IMR-90 (cell line): ENCODE data around the gene AFMID. TPM values are rescaled to one million over a fixed set of nuclear protein-coding genes. Genes with fewer than 3 reads are reported as not detected.

Experiments used
- CEBPB ChIP-seq: IDR thresholded peaks from 2 replicates; pipeline ENCODE4 v1.6.1; 2012; ENCODE audit warnings: low read depth, low read length, improper control_type of control experiment
- FOS ChIP-seq: fragments of 150-350 bp; IDR thresholded peaks from 2 replicates; pipeline ENCODE4 v1.6.1; 2016; ENCODE audit warnings: low read depth, low read length
- NFE2L2 ChIP-seq: fragments of 150-350 bp; IDR thresholded peaks from 2 replicates; pipeline ENCODE4 v1.6.1; 2016; ENCODE audit warnings: low read depth, mild to moderate bottlenecking, low read length
- POLR2A ChIP-seq: IDR thresholded peaks from 2 replicates; pipeline ENCODE4 v1.6.1; 2012; ENCODE audit warnings: mild to moderate bottlenecking, low read depth, low read length
- RFX5 ChIP-seq: IDR thresholded peaks from 2 replicates; pipeline ENCODE4 v1.8.0; 2012; ENCODE audit warnings: low read depth, mild to moderate bottlenecking, low read length, moderate library complexity
- SMC3 ChIP-seq: fragments of 150-350 bp; IDR thresholded peaks from 2 replicates; pipeline ENCODE4 v1.6.1; 2016; ENCODE audit warnings: low read depth, mild to moderate bottlenecking, antibody characterized with exemption, low read length, moderate library complexity
- polyA plus RNA-seq, 3 experiments: library from polyadenylated mRNA; depleted of rRNA; stranded (reverse); fragments of >200 nt; gene quantifications; 2 replicates each; pipeline ENCODE4 v1.2.3, GENCODE V29; 2012; ENCODE audit warnings: low replicate concordance in 1 of 3
- total RNA-seq: library from RNA; depleted of rRNA; stranded (reverse); fragments of >200 nt; gene quantifications from 2 replicates; pipeline ENCODE4 v1.2.3, GENCODE V29; 2012

Gene AFMID
- total and polyA plus RNA-seq, 2 of the 4 experiments (the other 2 are of a cell fraction), result 41.0 to 65.1 TPM

- TF ChIP-seq RFX5 (no peak), CEBPB (no peak), SMC3 (no peak), NFE2L2 (no peak), POLR2A (no peak), FOS (no peak)
These were observed 43.7 kb upstream of the AFMID start (continued) for GRCh38 chr17:78143214-78144146.
